Measurements from ENCODE around the gene ALK. TPM values are rescaled to one million over a fixed set of nuclear protein-coding genes. Genes with fewer than 3 reads are reported as not detected.

Gene ALK
- total RNA-seq, 2 donors from 2014 or later, result 0.19 TPM; not detected in 1

DNA sequence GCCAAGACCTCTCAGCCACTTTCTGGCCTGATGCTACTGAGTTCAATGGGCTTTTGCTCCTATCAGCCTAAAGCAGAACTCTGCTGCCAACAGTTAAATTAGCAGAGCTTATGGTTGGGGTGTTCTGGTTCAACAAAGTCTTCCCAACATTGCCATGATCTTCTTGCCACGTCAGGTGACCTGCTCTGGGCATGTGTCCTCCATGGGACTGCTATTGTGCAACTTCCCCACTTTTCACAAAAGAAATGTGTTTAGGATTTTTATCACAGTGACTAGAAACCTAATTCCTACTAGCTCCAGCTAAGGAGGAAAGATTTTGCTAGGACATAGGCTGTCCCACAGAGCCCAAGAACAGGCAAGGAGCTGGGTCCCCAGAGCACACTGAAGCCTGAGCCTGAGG is 56.4 kb downstream of the ALK start:
- intact Hi-C loops (cut with DNase I), result no loop called here
- Histone ChIP-seq H3K27ac (no peak overlapping the region), H3K4me1 (no peaks in the 10 kb centered on the region), H3K9ac (ENCODE audit: low read depth in 2 of 2, low read length in 2 of 2) (no peak overlapping the region), H3K4me3 (no peak overlapping the region), H3K9me3 (no peaks in the 10 kb centered on the region), H3K36me3 (no peaks in the 10 kb centered on the region), H3K27me3 (no peaks in the 10 kb centered on the region)
- no peak for DNase-seq
- TF ChIP-seq, protein P1, sequence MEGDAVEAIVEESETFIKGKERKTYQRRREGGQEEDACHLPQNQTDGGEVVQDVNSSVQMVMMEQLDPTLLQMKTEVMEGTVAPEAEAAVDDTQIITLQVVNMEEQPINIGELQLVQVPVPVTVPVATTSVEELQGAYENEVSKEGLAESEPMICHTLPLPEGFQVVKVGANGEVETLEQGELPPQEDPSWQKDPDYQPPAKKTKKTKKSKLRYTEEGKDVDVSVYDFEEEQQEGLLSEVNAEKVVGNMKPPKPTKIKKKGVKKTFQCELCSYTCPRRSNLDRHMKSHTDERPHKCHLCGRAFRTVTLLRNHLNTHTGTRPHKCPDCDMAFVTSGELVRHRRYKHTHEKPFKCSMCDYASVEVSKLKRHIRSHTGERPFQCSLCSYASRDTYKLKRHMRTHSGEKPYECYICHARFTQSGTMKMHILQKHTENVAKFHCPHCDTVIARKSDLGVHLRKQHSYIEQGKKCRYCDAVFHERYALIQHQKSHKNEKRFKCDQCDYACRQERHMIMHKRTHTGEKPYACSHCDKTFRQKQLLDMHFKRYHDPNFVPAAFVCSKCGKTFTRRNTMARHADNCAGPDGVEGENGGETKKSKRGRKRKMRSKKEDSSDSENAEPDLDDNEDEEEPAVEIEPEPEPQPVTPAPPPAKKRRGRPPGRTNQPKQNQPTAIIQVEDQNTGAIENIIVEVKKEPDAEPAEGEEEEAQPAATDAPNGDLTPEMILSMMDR (IDR thresholded peaks at IDR 0.05), result no peak

- intact Hi-C loops (cut with DNase I), result no loop called here
- Histone ChIP-seq H3K27ac (no peak overlapping the region), H3K36me3 (no peaks in the 10 kb centered on the region), H3K27me3 (no peaks in the 10 kb centered on the region), H3K9me3 (no peaks in the 10 kb centered on the region), H3K4me1 (no peaks in the 10 kb centered on the region), H3K9ac (ENCODE audit: low read depth in 2 of 2, low read length in 2 of 2) (no peak overlapping the region), H3K4me3 (no peak overlapping the region)
- no peak for DNase-seq
- TF ChIP-seq, protein P1 (IDR thresholded peaks at IDR 0.05), result no peak
Measured at GRCh38 chr2:29855924-29856639, 65.3 kb downstream of the ALK start.

GRCh38 chr2:29850794-29851193 is 70.6 kb downstream of the ALK start:
- Histone ChIP-seq H3K4me1 (no peaks in the 10 kb centered on the region), H3K27ac (no peak overlapping the region), H3K9me3 (no peaks in the 10 kb centered on the region), H3K27me3 (no peaks in the 10 kb centered on the region), H3K36me3 (no peaks in the 10 kb centered on the region), H3K9ac (ENCODE audit: low read depth in 2 of 2, low read length in 2 of 2) (no peak overlapping the region), H3K4me3 (no peak overlapping the region)
- DNase-seq, result no peak
- intact Hi-C loops (cut with DNase I), result no loop called here
- TF ChIP-seq, protein P1 (IDR thresholded peaks at IDR 0.05), result no peak

GRCh38 chr2:29848566-29849310 is 72.6 kb downstream of the ALK start:
- intact Hi-C loops (cut with DNase I), result no loop called here

GRCh38 chr2:29847886-29848285 is 73.5 kb downstream of the ALK start:
- Histone ChIP-seq H3K4me1 (no peaks in the 10 kb centered on the region), H3K9me3 (no peaks in the 10 kb centered on the region), H3K9ac (ENCODE audit: low read depth in 2 of 2, low read length in 2 of 2) (no peak overlapping the region), H3K4me3 (no peak overlapping the region), H3K36me3 (no peaks in the 10 kb centered on the region), H3K27ac (no peak overlapping the region), H3K27me3 (no peaks in the 10 kb centered on the region)
- TF ChIP-seq, protein P1 (IDR thresholded peaks at IDR 0.05), result no peak
- no peak for DNase-seq
- intact Hi-C loops (cut with DNase I), result no loop called here

More at GRCh38 chr2:29848566-29849310, 72.6 kb downstream of the ALK start:
- H3K36me3 ChIP-seq, result no peaks in the 10 kb centered on the region
- no peak for DNase-seq
- no peaks in the 10 kb centered on the region for H3K4me1 ChIP-seq
- H3K4me3 ChIP-seq, result no peak overlapping the region
- TF ChIP-seq, protein P1 (IDR thresholded peaks at IDR 0.05), result no peak
- no peak overlapping the region for H3K9ac ChIP-seq (ENCODE audit: low read depth in 2 of 2, low read length in 2 of 2)
- no peaks in the 10 kb centered on the region for H3K27me3 ChIP-seq
- no peaks in the 10 kb centered on the region for H3K9me3 ChIP-seq
- H3K27ac ChIP-seq, result no peak overlapping the region

Measured in colonic mucosa (tissue), 4 donors.